MM.1S (cell line): ENCODE results near the gene PES1.

Experiments
- CTCF ChIP-seq: fragments of 300-600 bp; sonication (generic); IDR thresholded peaks from 2 replicates; pipeline ENCODE4 v1.5.1; 2016; ENCODE audit warnings: antibody characterized with exemption, low read length, mixed read lengths
- EZH2 ChIP-seq: fragments of 300-600 bp; sonication (generic); optimal IDR thresholded peaks from 2 replicates; pipeline ENCODE3; 2017; ENCODE audit warnings: low read depth, mild to moderate bottlenecking, antibody characterized with exemption, low read length, mixed read lengths

- TF ChIP-seq CTCF (no peak), EZH2 (no peak)
These were observed 12.1 kb upstream of the PES1 start for GRCh38 chr22:30603801-30604200.
